ENCODE data around the gene ARHGEF40. TPM values are rescaled to one million over a fixed set of nuclear protein-coding genes. Genes with fewer than 3 reads are reported as not detected.

Gene ARHGEF40
- total and polyA plus RNA-seq, 2 donors (not counting 1 experiment from before 2014, with no cell fraction given), result 1.0 to 1.7 TPM

DNA sequence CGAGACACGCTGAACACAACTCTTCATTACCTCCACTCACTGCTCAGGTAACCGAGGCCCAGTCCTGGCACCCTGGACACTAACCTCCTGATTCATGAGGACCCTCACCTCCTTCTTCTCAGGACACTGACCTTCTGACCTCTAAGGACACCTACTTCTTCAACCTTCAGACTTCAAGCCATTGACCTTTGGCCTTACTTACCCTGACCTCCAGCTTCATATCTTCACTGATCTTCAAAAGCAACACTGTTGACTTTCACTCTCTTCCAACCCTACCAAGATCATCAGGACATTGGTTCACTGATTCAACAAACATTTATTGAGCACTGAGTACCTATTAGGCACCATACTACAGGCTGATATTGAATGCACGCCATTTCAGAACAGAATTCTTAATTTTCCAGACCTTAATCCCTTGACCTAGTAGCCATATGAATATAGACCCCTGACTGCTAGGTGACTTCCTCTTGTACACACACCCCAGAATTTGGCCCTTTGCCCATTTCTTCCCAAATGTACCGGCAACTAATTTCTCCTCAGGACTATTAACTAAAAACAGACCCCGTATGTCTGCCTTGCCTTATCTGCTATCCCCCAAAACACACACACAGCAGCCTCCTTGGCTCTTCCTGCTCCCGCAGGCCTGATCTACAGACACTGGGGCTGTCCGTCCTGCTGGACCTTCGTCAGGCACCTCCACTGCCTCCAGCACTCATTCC is 5.8 kb downstream of the ARHGEF40 start:
- WGBS (ENCODE audit: insufficient coverage), result 93% methylated on average over 9 of the region's 9 CpGs
- H3K79me2 ChIP-seq (ENCODE audit: control insufficient read depth, insufficient read depth, low read length), result no peaks in the 10 kb centered on the region
- no peak overlapping the region for H3K4me3 ChIP-seq (ENCODE audit: control extremely low read depth in 1 of 5, extremely low read depth in 1 of 5, insufficient read depth in 1 of 5, low read depth in 2 of 5, low read length in 4 of 5)
- H3K4me1 Mint-ChIP-seq, result peaks cover 23% of the 10 kb centered on the region
- DNase-seq (no peak), ATAC-seq (ENCODE audit: low read depth) (no peak)
- no peak overlapping the region for H3K9ac ChIP-seq (ENCODE audit: low read length)
- H3K4me2 ChIP-seq (replicated peaks; ENCODE audit: low read depth, low read length, poor library complexity, severe bottlenecking), result no peak overlapping the region
- POLR2A ChIA-PET, result no interaction called here
- peaks cover 12% of the 10 kb centered on the region for H3K27me3 Mint-ChIP-seq
- no peaks in the 10 kb centered on the region for H4K20me1 ChIP-seq (ENCODE audit: control insufficient read depth, insufficient read depth, low read length, poor library complexity, severe bottlenecking)
- CTCF ChIA-PET, result interaction anchor here (2.4 to 6.2 kb wide), 2 partner anchors 17 to 31 kb away, joined by 10 to 133 read pairs; no protein-coding TSS in a partner anchor
- no peaks in the 10 kb centered on the region for H3K9me3 Mint-ChIP-seq (ENCODE audit: insufficient read depth)
- peaks cover 0 to 24% (median 3%) of the 10 kb centered on the region in 4 experiments for H3K27me3 ChIP-seq (replicated peaks in 1 of 4; ENCODE audit: control extremely low read depth in 1 of 4, control insufficient read depth in 3 of 4, insufficient read depth in 4 of 4, low read length in 3 of 4)
- H3K4me1 ChIP-seq (ENCODE audit: control insufficient read depth in 2 of 2, insufficient read depth in 2 of 2, low read length in 2 of 2), result peaks cover 14 to 16% of the 10 kb centered on the region in 2 donors
- H3K9me3 ChIP-seq (ENCODE audit: control extremely low read depth in 1 of 3, control insufficient read depth in 2 of 3, insufficient read depth in 1 of 3, low read length in 2 of 3), result peaks cover 0 to 2% (median 0%) of the 10 kb centered on the region in 3 donors
- no peak overlapping the region for H3K27ac ChIP-seq (ENCODE audit: low read length in 2 of 2)
- TF ChIP-seq EZH2 (IDR thresholded peaks at IDR 0.05; ENCODE audit: borderline replicate concordance, insufficient read depth, low read depth, low read length, poor library complexity, severe bottlenecking) (no peak), CTCF (IDR thresholded peaks at IDR 0.05) (no peak)
- no peak overlapping the region for H3K27ac Mint-ChIP-seq
- H3K4me3 Mint-ChIP-seq, result no peak overlapping the region
- intact Hi-C loops (cut with micrococcal nuclease), result no loop called here
- no peaks in the 10 kb centered on the region for H3K36me3 ChIP-seq (replicated peaks in 1 of 2; ENCODE audit: control extremely low read depth in 1 of 2, control insufficient read depth in 1 of 2, extremely low read depth in 1 of 2, insufficient read depth in 2 of 2, low read length in 1 of 2)
- no peak overlapping the region for H2AFZ ChIP-seq (ENCODE audit: insufficient read depth, low read depth, low read length, poor library complexity, severe bottlenecking)

- no peak for ATAC-seq (ENCODE audit: low read depth)
- no peaks in the 10 kb centered on the region for H4K20me1 ChIP-seq (ENCODE audit: control insufficient read depth, insufficient read depth, low read length, poor library complexity, severe bottlenecking)
- ChIA-PET POLR2A (no interaction called here), CTCF (interaction anchor here (0.6 to 2.4 kb wide), 4 partner anchors 10 to 27 kb away, joined by 3 to 14 read pairs (median 7); no protein-coding TSS in a partner anchor)
- H3K9me3 Mint-ChIP-seq (ENCODE audit: insufficient read depth), result no peaks in the 10 kb centered on the region
- H3K9ac ChIP-seq (ENCODE audit: low read length), result no peak overlapping the region
- no peak overlapping the region for H3K4me3 ChIP-seq (ENCODE audit: control extremely low read depth in 1 of 5, extremely low read depth in 1 of 5, insufficient read depth in 1 of 5, low read depth in 2 of 5, low read length in 4 of 5)
- no CpG with 5 or more reads among the region's 2 CpGs for WGBS (ENCODE audit: insufficient coverage)
- no peak overlapping the region for H3K27ac Mint-ChIP-seq
- peaks cover 12% of the 10 kb centered on the region for H3K27me3 Mint-ChIP-seq
- H3K4me1 Mint-ChIP-seq, result peaks cover 5% of the 10 kb centered on the region
- H3K9me3 ChIP-seq (ENCODE audit: control extremely low read depth in 1 of 3, control insufficient read depth in 2 of 3, insufficient read depth in 1 of 3, low read length in 2 of 3), result peaks cover 0 to 3% (median 0%) of the 10 kb centered on the region in 3 donors
- H3K4me3 Mint-ChIP-seq, result no peak overlapping the region
- H3K36me3 ChIP-seq (replicated peaks in 1 of 2; ENCODE audit: control extremely low read depth in 1 of 2, control insufficient read depth in 1 of 2, extremely low read depth in 1 of 2, insufficient read depth in 2 of 2, low read length in 1 of 2), result no peaks in the 10 kb centered on the region
- H3K27ac ChIP-seq (ENCODE audit: low read length in 2 of 2), result no peak overlapping the region
- H3K4me1 ChIP-seq (ENCODE audit: control insufficient read depth in 2 of 2, insufficient read depth in 2 of 2, low read length in 2 of 2), result peaks cover 0 to under 1% of the 10 kb centered on the region in 2 donors
- H2AFZ ChIP-seq (ENCODE audit: insufficient read depth, low read depth, low read length, poor library complexity, severe bottlenecking), result no peak overlapping the region
- intact Hi-C loops (cut with micrococcal nuclease), result no loop called here
- TF ChIP-seq EZH2 (IDR thresholded peaks at IDR 0.05; ENCODE audit: borderline replicate concordance, insufficient read depth, low read depth, low read length, poor library complexity, severe bottlenecking) (no peak), CTCF (IDR thresholded peaks at IDR 0.05) (no peak)
- peaks cover 0 to 13% (median 0%) of the 10 kb centered on the region in 4 experiments for H3K27me3 ChIP-seq (replicated peaks in 1 of 4; ENCODE audit: control extremely low read depth in 1 of 4, control insufficient read depth in 3 of 4, insufficient read depth in 4 of 4, low read length in 3 of 4)
- no peaks in the 10 kb centered on the region for H3K79me2 ChIP-seq (ENCODE audit: control insufficient read depth, insufficient read depth, low read length)
- DNase-seq, result no peak
- no peak overlapping the region for H3K4me2 ChIP-seq (replicated peaks; ENCODE audit: low read depth, low read length, poor library complexity, severe bottlenecking)
Observed at GRCh38 chr14:21077672-21078071, 7.6 kb downstream of the ARHGEF40 start.

Measured in B cell (primary cell).